MM.1S (cell line): Measurements from ENCODE around the gene MROH7.

ENCODE experiments used
- CTCF ChIP-seq: fragments of 300-600 bp; sonication (generic); IDR thresholded peaks from 2 replicates; pipeline ENCODE4 v1.5.1; 2016; ENCODE audit warnings: antibody characterized with exemption, low read length, mixed read lengths
- EZH2 ChIP-seq: fragments of 300-600 bp; sonication (generic); optimal IDR thresholded peaks from 2 replicates; pipeline ENCODE3; 2017; ENCODE audit warnings: low read depth, mild to moderate bottlenecking, antibody characterized with exemption, low read length, mixed read lengths
- EZH2phosphoT487 ChIP-seq: fragments of 300-600 bp; sonication (generic); IDR thresholded peaks from 2 replicates; pipeline ENCODE4 v1.6.1; 2018; ENCODE audit warnings: antibody characterized with exemption, low read length

GRCh38 chr1:54623216-54624007 is 18.2 kb upstream of the MROH7 start, which contains the start of gene FAM151A:
- TF ChIP-seq EZH2 (no peak), CTCF (no peak), EZH2phosphoT487 (no peak)
